ENCODE data around the gene AHRR. TPM values are rescaled to one million over a fixed set of nuclear protein-coding genes. Genes with fewer than 3 reads are reported as not detected.

AHRR gene
- polyA plus RNA-seq, 2 of the 4 experiments (the other 2 are of a cell fraction) = 1.2 to 1.7 TPM

DNA sequence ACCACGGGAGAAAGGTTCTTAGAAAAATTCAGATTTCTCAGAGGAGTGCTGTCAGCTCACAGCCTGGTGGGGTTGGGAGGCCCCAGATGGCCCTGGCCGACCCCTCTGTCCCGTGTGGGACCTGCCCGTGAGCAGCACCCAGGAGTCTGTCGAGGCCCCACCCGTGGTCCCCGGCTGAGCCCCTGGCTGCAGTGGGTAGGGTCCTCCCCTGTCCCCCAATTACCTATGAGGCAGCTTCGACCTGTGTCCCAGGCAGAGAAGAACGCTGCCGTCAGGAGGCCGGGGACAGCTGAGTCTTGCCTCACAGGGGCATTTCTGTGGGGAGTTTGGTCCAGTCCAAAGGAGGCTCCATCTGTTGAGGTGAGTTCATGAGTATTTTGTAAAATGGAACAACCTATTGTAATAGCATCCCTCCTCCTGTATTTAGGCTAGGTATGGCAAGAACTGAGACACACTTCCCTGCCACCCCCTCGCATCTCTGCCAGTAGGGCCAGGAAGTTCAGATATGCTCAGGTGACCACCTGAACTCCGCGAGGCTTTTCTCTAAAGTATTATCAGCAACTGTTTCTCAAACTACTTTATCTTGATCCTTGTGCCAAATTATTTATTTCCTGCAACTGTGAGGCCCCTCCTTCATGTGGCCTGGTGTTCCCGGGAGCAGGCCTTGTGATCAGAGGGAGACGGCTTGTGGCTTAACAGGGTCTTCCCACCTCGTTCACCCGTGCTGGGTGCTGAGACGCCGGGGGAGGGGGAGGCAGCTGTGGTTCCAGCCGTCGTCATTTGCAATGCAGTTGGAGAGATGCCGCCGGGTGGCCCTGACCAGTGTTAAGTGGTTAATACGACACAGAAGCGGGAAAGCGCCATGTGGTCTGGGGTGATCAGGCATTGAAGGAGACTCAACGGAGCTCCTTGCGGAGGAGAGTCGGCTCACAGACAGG, 1.7 kb downstream of the AHRR start:
- H3K9me3 ChIP-seq = no peaks in the 10 kb centered on the region
- no peak for DNase-seq (ENCODE audit: low read depth in 1 of 2, low spot score in 1 of 2)
- TF ChIP-seq MAZ (IDR thresholded peaks at IDR 0.05; ENCODE audit: borderline replicate concordance, low read depth, low read length) (no peak), HOXA7 (CRISPR knock-in tag; IDR thresholded peaks at IDR 0.05) (no peak)
- TF ChIP-seq, protein P1, sequence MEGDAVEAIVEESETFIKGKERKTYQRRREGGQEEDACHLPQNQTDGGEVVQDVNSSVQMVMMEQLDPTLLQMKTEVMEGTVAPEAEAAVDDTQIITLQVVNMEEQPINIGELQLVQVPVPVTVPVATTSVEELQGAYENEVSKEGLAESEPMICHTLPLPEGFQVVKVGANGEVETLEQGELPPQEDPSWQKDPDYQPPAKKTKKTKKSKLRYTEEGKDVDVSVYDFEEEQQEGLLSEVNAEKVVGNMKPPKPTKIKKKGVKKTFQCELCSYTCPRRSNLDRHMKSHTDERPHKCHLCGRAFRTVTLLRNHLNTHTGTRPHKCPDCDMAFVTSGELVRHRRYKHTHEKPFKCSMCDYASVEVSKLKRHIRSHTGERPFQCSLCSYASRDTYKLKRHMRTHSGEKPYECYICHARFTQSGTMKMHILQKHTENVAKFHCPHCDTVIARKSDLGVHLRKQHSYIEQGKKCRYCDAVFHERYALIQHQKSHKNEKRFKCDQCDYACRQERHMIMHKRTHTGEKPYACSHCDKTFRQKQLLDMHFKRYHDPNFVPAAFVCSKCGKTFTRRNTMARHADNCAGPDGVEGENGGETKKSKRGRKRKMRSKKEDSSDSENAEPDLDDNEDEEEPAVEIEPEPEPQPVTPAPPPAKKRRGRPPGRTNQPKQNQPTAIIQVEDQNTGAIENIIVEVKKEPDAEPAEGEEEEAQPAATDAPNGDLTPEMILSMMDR (IDR thresholded peaks at IDR 0.05) = no peak
- TF ChIP-seq, protein P2, sequence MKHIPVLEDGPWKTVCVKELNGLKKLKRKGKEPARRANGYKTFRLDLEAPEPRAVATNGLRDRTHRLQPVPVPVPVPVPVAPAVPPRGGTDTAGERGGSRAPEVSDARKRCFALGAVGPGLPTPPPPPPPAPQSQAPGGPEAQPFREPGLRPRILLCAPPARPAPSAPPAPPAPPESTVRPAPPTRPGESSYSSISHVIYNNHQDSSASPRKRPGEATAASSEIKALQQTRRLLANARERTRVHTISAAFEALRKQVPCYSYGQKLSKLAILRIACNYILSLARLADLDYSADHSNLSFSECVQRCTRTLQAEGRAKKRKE (CRISPR knock-in tag; IDR thresholded peaks at IDR 0.05; ENCODE audit: low read depth) = no peak
- TF ChIP-seq, protein P3, sequence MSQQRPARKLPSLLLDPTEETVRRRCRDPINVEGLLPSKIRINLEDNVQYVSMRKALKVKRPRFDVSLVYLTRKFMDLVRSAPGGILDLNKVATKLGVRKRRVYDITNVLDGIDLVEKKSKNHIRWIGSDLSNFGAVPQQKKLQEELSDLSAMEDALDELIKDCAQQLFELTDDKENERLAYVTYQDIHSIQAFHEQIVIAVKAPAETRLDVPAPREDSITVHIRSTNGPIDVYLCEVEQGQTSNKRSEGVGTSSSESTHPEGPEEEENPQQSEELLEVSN (IDR thresholded peaks at IDR 0.05; ENCODE audit: borderline replicate concordance, low read depth) = 0 out of 2 replicates have a peak, but pooled peaks have one; percentile 27
- H3K4me3 ChIP-seq = no peak overlapping the region
- H3K27ac ChIP-seq = no peak overlapping the region
- ChIA-PET POLR2A (no interaction called here), CTCF (interaction anchor here (0.9 to 3.2 kb wide), 3 partner anchors 14 to 113 kb away, joined by 3 to 17 read pairs (median 6); no protein-coding TSS in a partner anchor)
- peaks cover 14% of the 10 kb centered on the region for H3K4me1 ChIP-seq
- ATAC-seq = no peak
- WGBS (ENCODE audit: missing lambda C conversion rate) = 93% methylated on average over 27 of the region's 30 CpGs
- no peak overlapping the region for H3K4me2 ChIP-seq
- FAIRE-seq = no peak

DNA sequence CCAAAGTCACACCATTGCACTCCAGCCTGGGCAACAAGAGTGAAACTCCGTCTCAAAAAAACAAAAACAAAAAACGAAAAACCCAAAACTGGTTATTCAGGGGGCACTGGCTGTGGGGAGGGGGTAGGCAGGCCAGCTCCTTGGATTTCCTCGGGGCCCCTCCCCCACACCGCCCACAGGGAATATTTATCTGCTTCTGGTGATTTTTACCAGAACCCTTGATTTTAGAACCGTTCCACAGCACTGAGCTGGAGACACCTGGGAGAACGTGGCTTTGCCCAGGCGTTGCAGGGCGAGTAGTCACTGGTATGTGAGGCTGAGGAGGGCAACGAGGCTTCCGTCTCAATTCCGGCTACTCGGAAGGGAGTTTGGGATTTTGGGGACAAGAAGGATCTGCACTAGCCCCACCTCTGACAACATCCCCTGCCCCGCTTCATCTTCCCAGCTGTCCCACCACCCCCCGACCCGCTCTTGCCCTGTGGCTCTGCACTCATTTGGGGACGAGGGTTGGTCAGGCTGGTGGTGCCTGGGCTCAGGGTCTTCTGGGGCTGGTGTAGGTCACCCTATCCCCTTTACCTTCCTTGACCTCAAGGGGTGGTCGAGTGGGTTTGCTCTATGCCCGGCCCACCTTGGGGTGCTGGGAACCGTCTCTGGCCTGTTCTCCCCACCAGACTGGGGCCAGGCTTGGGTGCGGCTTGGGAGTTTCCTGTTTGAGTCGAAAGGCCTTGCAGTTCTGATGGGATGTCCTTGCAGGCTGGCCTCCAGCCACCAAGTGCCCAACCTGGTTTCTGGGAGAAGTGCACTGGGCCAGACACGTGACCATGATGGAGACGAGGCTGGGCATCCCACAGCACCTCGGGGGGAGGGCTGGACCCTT, 3.5 kb downstream of the AHRR start:
- Histone ChIP-seq H3K9me3 (no peaks in the 10 kb centered on the region), H3K27ac (no peak overlapping the region), H3K4me3 (no peak overlapping the region), H3K4me1 (0 out of 3 replicates have a peak, but pooled peaks cover 4% of the 10 kb centered on the region), H3K4me2 (no peak overlapping the region)
- TF ChIP-seq NFE2L2 (conservative IDR thresholded peaks at IDR 0.05; ENCODE audit: low read length) = no peak
- POLR2A ChIA-PET = no interaction called here
- ATAC-seq (no peak), DNase-seq (ENCODE audit: low read depth in 1 of 2, low spot score in 1 of 2) (no peak), FAIRE-seq (no peak)
- CTCF ChIA-PET = interaction anchor here (1.2 to 3.2 kb wide), 4 partner anchors 8 to 112 kb away, joined by 3 to 17 read pairs (median 8); no protein-coding TSS in a partner anchor
- 83% methylated on average over 24 of the region's 24 CpGs for WGBS (ENCODE audit: missing lambda C conversion rate)

DNA sequence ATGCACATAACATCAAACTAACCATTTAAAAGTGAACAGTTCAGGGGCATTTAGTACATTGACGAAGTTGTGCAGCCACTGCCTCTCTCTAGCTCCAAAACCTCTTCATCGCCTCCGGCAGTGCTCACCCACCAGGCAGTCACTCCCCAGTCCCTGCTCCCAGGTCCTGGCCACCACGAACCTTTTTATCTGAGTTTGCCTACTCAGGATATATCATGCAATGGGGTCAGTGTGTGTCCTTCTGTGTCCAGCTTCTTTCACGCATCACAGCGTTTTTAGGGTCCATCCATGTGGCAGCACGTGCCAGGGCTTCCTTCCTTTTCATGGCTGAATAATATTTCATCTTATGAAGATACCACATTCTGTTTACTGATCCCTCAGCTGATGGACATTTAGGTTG, 4.6 kb downstream of the AHRR start:
- no peak for FAIRE-seq
- CTCF ChIA-PET = interaction anchor here (1.2 to 2.9 kb wide), 4 partner anchors 9 to 105 kb away, joined by 3 to 10 read pairs (median 6); no protein-coding TSS in a partner anchor
- WGBS (ENCODE audit: missing lambda C conversion rate) = 83% methylated on average over 7 of the region's 7 CpGs

More for the DNA sequence above, 4.6 kb downstream of the AHRR start:
- ATAC-seq (no peak), DNase-seq (ENCODE audit: low read depth in 1 of 2, low spot score in 1 of 2) (no peak)
- no peak overlapping the region for H3K4me2 ChIP-seq
- POLR2A ChIA-PET = no interaction called here
- no peaks in the 10 kb centered on the region for H3K9me3 ChIP-seq
- H3K4me3 ChIP-seq = no peak overlapping the region
- H3K4me1 ChIP-seq = no peaks in the 10 kb centered on the region
- H3K27ac ChIP-seq = no peak overlapping the region
- no peak for TF ChIP-seq RFX5 (IDR thresholded peaks at IDR 0.05)
- TF ChIP-seq NPAS2 (CRISPR knock-in tag; IDR thresholded peaks at IDR 0.05; ENCODE audit: borderline replicate concordance) = no peak
- TF ChIP-seq JUNB (IDR thresholded peaks at IDR 0.05) = no peak
- no peak for TF ChIP-seq KDM5A (IDR thresholded peaks at IDR 0.05)
- no peak for TF ChIP-seq FOXS1 (CRISPR knock-in tag; IDR thresholded peaks at IDR 0.05)
- TF ChIP-seq, protein P4, sequence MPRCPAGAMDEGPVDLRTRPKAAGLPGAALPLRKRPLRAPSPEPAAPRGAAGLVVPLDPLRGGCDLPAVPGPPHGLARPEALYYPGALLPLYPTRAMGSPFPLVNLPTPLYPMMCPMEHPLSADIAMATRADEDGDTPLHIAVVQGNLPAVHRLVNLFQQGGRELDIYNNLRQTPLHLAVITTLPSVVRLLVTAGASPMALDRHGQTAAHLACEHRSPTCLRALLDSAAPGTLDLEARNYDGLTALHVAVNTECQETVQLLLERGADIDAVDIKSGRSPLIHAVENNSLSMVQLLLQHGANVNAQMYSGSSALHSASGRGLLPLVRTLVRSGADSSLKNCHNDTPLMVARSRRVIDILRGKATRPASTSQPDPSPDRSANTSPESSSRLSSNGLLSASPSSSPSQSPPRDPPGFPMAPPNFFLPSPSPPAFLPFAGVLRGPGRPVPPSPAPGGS (IDR thresholded peaks at IDR 0.05) = no peak
- TF ChIP-seq TFCP2L1 (CRISPR knock-in tag; IDR thresholded peaks at IDR 0.05) = no peak
- TF ChIP-seq EHF (CRISPR knock-in tag; IDR thresholded peaks at IDR 0.05) = no peak
- no peak for TF ChIP-seq MYC (IDR thresholded peaks at IDR 0.05; ENCODE audit: borderline replicate concordance, low read length)
- TF ChIP-seq RNF2 (IDR thresholded peaks at IDR 0.05; ENCODE audit: borderline replicate concordance, low read depth) = no peak
- TF ChIP-seq MAZ (IDR thresholded peaks at IDR 0.05; ENCODE audit: borderline replicate concordance, low read depth, low read length) = no peak
- no peak for TF ChIP-seq RARB (CRISPR knock-in tag; IDR thresholded peaks at IDR 0.05)
- TF ChIP-seq, protein P5, sequence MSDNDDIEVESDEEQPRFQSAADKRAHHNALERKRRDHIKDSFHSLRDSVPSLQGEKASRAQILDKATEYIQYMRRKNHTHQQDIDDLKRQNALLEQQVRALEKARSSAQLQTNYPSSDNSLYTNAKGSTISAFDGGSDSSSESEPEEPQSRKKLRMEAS (IDR thresholded peaks at IDR 0.05) = no peak
- TF ChIP-seq HDAC2 (IDR thresholded peaks at IDR 0.05) = no peak
- TF ChIP-seq NR3C1 (IDR thresholded peaks at IDR 0.05) = no peak
- no peak for TF ChIP-seq JUN (IDR thresholded peaks at IDR 0.05)
